HG03521 (cell line): ENCODE measurements around the gene MIF4GD.
"Not testable (repeated sequence)": the region's sequence is repeated elsewhere in the genome, so short reads cannot be mapped to it uniquely, and the experiment has no call there.

Experiments
- ATAC-seq: cut with Tn5 transposase; IDR thresholded peaks from one replicate; pipeline ENCODE4 v1.9.1; 2021; ENCODE audit warnings: mild to moderate bottlenecking, moderate library complexity; ENCODE audit not compliant: unreplicated experiment

MIF4GD gene

GRCh38 chr17:75262112-75262606, 8.9 kb downstream of the MIF4GD start:
- no peak for ATAC-seq

GRCh38 chr17:75261336-75262111, 9.5 kb downstream of the MIF4GD start, which contains the start of the genes GGA3 and MRPS7:
TSS of gene GGA3 (minus strand) at chr17:75261606. CDS start at chr17:75261587, 19 bp downstream.
TSS of gene MRPS7 (plus strand) at chr17:75261879. CDS start at chr17:75261901, 22 bp downstream.
- peak; percentile 79 for ATAC-seq

GRCh38 chr17:75260641-75261335, 10.2 kb downstream of the MIF4GD start:
- ATAC-seq, result peak; percentile 25

GRCh38 chr17:75257228-75257627, 13.8 kb downstream of the MIF4GD start:
- not testable (repeated sequence) for ATAC-seq

GRCh38 chr17:75255954-75256698, 14.9 kb downstream of the MIF4GD start:
- ATAC-seq, result not testable (repeated sequence)

- no peak for ATAC-seq
These were observed 18.8 kb downstream of the MIF4GD start for GRCh38 chr17:75252039-75252816.

- peak; percentile 75 for ATAC-seq
These were observed 21.0 kb downstream of the MIF4GD start for GRCh38 chr17:75250009-75250471.

GRCh38 chr17:75249564-75249963, 21.5 kb downstream of the MIF4GD start:
- no peak for ATAC-seq

GRCh38 chr17:75246404-75246803, 24.6 kb downstream of the MIF4GD start:
- no peak for ATAC-seq

GRCh38 chr17:75245011-75245410, 26.0 kb downstream of the MIF4GD start:
- ATAC-seq, result no peak

- no peak for ATAC-seq
These were observed 26.7 kb downstream of the MIF4GD start for GRCh38 chr17:75244133-75244866.

GRCh38 chr17:75242461-75243042, 28.5 kb downstream of the MIF4GD start:
- ATAC-seq, result no peak

- ATAC-seq, result no peak
These were observed 29.0 kb downstream of the MIF4GD start for GRCh38 chr17:75241996-75242460.

- ATAC-seq, result no peak
These were observed 29.5 kb downstream of the MIF4GD start for GRCh38 chr17:75241502-75241901.

- no peak for ATAC-seq
These were observed 29.9 kb downstream of the MIF4GD start for GRCh38 chr17:75241143-75241430.

- ATAC-seq, result no peak
These were observed 30.5 kb downstream of the MIF4GD start for GRCh38 chr17:75240394-75241142.

GRCh38 chr17:75239778-75240393, 31.1 kb downstream of the MIF4GD start:
- ATAC-seq, result no peak

GRCh38 chr17:75239214-75239613, 31.8 kb downstream of the MIF4GD start:
- no peak for ATAC-seq
